ENCODE measurements around the gene WNT7B.

WNT7B gene

DNA sequence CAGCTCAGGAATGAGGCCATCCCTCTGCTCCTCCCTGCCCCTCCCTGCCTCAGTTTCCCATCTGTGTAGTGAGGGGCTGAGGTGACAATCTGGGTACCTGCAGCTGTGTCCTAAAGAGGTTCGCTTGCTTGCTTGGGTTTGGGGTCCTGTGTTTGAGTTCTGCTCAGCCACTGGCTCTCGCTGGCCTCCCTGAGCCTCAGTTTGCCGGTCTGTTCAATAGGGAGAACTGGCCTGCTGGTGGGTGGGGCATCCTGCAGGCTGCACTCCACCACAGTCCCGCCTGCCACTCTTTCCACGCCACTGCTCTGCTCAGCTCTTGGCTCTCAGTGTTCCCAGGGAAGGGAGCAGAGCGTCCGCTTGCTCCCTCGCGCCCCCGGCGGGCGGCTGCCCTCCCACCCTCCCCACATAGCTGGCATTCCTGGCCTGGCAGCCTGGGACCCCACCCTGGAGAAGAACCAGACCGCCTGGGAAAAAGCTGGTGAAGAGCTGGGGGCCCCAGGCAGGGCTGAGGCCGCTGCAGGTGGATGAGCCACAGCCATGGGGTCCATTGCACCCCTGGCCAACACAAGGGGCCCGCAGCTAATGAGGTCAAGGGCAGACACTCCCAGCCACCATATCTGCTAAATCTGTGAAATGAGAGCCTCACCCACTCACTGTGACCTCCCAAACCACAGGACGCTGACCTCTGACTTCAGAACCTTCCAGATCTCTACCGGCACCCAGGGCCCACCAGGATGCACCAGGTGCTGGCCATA lies 15.1 kb downstream of the WNT7B start:
- TF ChIP-seq, protein P1, sequence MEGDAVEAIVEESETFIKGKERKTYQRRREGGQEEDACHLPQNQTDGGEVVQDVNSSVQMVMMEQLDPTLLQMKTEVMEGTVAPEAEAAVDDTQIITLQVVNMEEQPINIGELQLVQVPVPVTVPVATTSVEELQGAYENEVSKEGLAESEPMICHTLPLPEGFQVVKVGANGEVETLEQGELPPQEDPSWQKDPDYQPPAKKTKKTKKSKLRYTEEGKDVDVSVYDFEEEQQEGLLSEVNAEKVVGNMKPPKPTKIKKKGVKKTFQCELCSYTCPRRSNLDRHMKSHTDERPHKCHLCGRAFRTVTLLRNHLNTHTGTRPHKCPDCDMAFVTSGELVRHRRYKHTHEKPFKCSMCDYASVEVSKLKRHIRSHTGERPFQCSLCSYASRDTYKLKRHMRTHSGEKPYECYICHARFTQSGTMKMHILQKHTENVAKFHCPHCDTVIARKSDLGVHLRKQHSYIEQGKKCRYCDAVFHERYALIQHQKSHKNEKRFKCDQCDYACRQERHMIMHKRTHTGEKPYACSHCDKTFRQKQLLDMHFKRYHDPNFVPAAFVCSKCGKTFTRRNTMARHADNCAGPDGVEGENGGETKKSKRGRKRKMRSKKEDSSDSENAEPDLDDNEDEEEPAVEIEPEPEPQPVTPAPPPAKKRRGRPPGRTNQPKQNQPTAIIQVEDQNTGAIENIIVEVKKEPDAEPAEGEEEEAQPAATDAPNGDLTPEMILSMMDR (IDR thresholded peaks at IDR 0.05) = no peak
- H3K4me3 ChIP-seq = no peak overlapping the region
- DNase-seq (ENCODE audit: low spot score) = no peak

DNA sequence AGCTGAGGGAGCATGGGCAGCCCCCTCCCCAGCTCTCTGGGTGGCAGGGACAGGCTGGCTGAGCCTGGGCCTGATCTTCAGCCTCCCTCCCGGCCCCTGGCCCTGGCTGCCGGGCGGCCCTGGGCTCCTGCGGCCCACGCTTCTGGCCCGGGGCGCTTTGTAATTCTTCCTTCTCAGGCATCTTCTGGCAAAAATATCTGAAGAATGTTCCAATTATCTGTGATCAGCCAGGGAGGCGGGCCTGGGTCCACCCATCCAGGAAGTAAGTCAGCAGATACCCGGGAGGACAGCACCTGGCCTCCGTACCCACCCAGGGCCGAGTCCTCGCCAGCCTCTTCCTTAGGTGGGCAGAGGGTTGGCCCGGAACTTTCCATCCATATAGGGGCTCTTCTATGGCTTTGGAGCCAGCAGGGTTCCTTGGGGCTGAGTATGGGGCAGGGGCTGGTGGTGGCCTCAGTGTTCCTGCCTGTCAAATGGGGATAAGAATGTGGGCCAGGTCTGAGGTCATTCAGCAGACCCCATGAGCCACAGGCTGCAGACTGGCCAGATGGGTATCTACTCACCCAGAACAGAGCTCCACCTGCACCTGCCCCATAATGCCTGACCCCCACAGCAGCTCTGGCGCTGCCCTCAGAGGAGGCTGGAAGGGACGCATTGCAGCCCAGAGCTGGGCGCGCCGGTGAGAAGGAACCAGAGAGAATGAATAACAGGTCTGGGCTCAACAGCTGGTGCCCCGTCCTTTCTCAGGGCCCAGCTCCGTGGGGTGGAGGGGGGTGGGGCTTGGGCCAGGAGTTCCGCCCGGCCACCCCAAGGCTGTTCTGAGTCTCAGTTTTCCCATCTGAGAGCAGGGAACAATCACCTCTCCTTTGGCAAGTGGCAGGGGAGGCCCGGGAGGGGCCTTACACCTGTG lies 16.2 kb downstream of the WNT7B start:
- no peak overlapping the region for H3K4me3 ChIP-seq
- H3K27ac ChIP-seq = no peak overlapping the region
- no peak for DNase-seq (ENCODE audit: low spot score)
- TF ChIP-seq, protein P1 (IDR thresholded peaks at IDR 0.05) = no peak

More for the DNA sequence above, 15.1 kb downstream of the WNT7B start:
- H3K27ac ChIP-seq = no peak overlapping the region

DNA sequence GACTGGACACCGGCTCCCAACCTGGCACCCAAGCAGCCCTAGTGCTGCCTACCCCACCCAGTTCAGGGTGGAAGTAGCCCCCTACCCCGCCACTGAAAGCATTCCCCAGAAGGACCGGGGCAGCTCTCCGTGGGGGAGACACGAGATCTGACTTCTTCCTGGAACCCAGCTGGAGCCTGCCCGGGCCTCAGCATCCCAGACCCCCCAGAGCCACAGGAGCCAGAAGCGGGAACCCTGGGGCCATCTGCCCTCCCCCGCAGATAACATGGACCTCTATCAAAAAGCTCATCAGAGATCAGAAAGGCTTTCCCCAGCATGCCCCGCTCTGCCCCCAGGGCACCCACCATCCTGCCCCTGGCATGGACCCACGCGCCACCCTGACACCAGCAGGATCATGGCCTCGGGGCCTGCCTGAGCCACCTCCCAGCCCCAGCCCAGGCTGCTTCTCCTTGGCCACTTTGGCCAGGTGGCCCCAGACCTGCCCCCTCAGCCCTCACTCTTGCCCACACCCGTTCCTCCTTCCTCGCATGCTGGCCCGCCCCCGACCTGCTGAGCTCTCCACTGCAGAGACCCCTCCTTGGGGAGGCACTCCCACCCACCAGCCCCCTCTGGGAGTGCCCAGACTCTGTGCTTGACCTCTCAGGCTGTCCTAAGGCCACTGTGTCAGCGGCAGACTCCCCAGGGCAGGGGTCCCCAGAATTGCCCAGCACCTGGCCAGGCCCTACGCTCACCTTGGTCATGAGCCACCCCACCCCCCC lies 17.1 kb downstream of the WNT7B start:
- no peak overlapping the region for H3K4me3 ChIP-seq
- H3K27ac ChIP-seq = no peak overlapping the region
- TF ChIP-seq, protein P1 (IDR thresholded peaks at IDR 0.05) = no peak
- no peak for DNase-seq (ENCODE audit: low spot score)

DNA sequence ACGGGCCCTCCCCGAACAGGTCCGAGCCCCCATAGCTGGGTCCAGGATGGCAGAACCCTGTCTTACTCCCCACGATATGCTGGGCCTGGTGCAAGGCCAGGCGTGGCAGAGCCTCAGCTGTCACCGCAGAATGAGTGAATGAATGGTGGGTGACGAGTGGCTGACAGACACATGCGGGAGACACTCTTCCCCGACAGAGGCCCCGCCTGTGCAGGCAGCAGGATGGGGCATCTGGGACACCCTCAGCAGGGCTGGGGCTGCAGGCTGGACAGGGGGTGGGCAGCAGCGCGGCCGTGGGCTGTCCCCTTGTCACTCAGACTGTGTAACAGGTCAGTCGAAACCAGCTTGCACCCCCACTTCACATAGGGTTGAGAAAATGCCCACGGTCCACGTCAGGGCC lies 18.0 kb downstream of the WNT7B start:
- TF ChIP-seq, protein P1 (IDR thresholded peaks at IDR 0.05) = no peak
- H3K27ac ChIP-seq = no peak overlapping the region
- no peak for DNase-seq (ENCODE audit: low spot score)
- H3K4me3 ChIP-seq = no peak overlapping the region

DNA sequence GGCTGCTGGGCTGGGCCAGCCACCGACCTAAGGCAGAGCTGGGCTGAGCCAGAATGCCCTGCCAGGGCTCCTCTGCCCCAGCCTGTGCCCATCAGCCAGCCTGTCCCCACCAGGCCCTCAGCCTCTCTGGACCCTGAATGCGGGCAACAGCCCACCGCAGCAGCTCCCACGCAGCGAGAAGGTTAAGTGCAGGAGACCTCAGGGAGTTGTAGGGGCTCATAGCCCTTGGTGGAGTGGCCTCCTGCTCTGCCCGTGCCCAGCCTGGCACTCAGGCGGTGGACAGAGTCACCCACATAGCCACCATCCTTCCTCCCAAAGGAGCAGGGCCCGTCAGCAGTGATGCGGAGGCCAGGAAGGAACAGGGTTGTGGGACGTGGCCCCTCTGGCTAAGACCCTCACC lies 19.1 kb downstream of the WNT7B start:
- TF ChIP-seq, protein P1 (IDR thresholded peaks at IDR 0.05) = no peak
- no peak overlapping the region for H3K4me3 ChIP-seq
- no peak overlapping the region for H3K27ac ChIP-seq
- DNase-seq (ENCODE audit: low spot score) = no peak

DNA sequence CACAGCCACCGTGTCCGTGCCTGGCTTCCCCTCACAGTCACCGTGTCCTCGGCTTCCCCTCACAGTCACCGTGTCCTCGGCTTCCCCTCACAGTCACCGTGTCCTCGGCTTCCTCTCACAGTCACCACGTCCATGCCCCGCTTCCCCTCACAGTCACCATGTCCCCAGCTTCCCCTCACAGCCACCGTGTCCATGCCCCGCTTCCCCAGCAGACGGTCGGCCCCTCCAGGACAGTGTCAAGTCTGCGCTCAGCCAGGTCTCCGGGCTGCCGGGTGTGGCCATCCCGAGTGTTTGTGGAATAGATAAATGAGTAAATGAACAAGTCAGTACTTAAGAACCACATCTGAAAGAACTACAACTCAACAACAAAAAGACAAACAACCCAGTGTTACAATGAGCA lies 23.8 kb downstream of the WNT7B start:
- DNase-seq (ENCODE audit: low spot score) = no peak
- TF ChIP-seq, protein P1 (IDR thresholded peaks at IDR 0.05) = no peak
- H3K4me3 ChIP-seq = no peak overlapping the region
- no peak overlapping the region for H3K27ac ChIP-seq

Data from coronary artery (tissue), 2 donors.